Stimulated activated memory B cell treated with anti-CD40 and anti-IgM and Interleukin-4, amounts not matched to agents 10 μg/mL and 1 μg/mL and 100 μg/mL, for 72 hours (primary cell): ENCODE results near the gene CFAP70.
"Not testable (repeated sequence)": the region's sequence is repeated elsewhere in the genome, so short reads cannot be mapped to it uniquely, and the experiment has no call there.

Experiments
- ATAC-seq: fragments of 150-1000 bp; cut with Tn5 transposase; 2 replicates; pipeline ENCODE4 v1.10.0; 2021
- H3K27ac Mint-ChIP-seq: one replicate; pipeline ENCODE4 v1.8.0; 2022; ENCODE audit warnings: mild to moderate bottlenecking, mixed read lengths
- H3K27me3 Mint-ChIP-seq: one replicate; pipeline ENCODE4 v1.8.0; 2022; ENCODE audit warnings: mixed read lengths
- H3K36me3 Mint-ChIP-seq: one replicate; pipeline ENCODE4 v1.8.0; 2022; ENCODE audit warnings: mixed read lengths
- H3K4me1 Mint-ChIP-seq: one replicate; pipeline ENCODE4 v1.8.0; 2022; ENCODE audit warnings: mixed read lengths
- H3K4me3 Mint-ChIP-seq: one replicate; pipeline ENCODE4 v1.8.0; 2022; ENCODE audit warnings: mild to moderate bottlenecking, moderate library complexity, mixed read lengths
- H3K9me3 Mint-ChIP-seq: one replicate; pipeline ENCODE4 v1.8.0; 2022; ENCODE audit warnings: mixed read lengths

CFAP70 gene

GRCh38 chr10:73366381-73367298, 8.0 kb upstream of the CFAP70 start:
- H3K27me3 Mint-ChIP-seq: no peaks in the 10 kb centered on the region
- peaks cover 73% of the 10 kb centered on the region for H3K36me3 Mint-ChIP-seq
- ATAC-seq: peak; percentile 60
- peak overlapping the region; percentile 10 for H3K4me3 Mint-ChIP-seq
- H3K9me3 Mint-ChIP-seq: no peaks in the 10 kb centered on the region
- peaks cover 20% of the 10 kb centered on the region for H3K4me1 Mint-ChIP-seq
- H3K27ac Mint-ChIP-seq: peak overlapping the region; percentile 73

DNA sequence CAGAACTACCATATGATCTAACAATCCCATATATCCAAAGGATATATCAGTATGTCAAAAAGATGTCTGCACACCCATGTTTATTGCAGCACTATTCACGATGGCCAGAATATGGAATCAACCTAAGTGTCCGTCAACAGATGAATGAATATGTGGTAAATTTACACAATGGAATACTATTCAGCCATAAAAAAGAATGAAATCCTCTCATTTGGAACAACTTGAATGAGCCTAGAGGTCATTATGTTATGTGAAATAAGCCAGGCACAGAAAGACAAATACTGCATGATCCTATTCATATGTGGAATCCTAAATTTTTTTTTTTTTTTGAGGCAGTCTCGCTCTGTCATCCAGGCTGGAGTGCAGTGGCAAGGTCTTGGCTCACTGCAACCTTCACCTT, 6.3 kb upstream of the CFAP70 start:
- Mint-ChIP-seq H3K27ac (no peak overlapping the region), H3K4me3 (no peak overlapping the region), H3K27me3 (no peaks in the 10 kb centered on the region), H3K4me1 (peaks cover 13% of the 10 kb centered on the region), H3K36me3 (peaks cover 57% of the 10 kb centered on the region), H3K9me3 (no peaks in the 10 kb centered on the region)
- ATAC-seq: no peak

DNA sequence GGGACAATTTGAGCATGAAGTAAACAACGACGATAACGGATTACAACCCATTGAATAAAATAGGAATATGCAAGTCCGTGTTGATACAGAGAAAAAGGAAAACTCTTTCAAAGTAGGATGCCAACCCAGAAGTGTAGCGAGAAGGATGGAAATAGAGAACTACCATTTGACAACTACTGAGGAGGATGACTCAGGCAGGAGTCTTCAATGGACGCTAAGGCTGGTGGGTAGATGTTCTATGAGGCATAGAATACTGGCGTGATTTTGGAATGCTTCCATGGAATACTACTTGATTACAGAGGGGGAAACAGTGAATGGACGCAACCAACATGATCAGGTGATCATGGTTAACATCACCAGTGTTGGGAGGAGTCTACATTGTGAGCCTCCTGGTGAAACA, 828 bp upstream of the CFAP70 start:
- no peak for ATAC-seq
- Mint-ChIP-seq H3K27ac (no peak overlapping the region), H3K4me3 (no peak overlapping the region), H3K4me1 (peaks cover 8% of the 10 kb centered on the region), H3K36me3 (peaks cover 16% of the 10 kb centered on the region), H3K27me3 (no peaks in the 10 kb centered on the region), H3K9me3 (no peaks in the 10 kb centered on the region)

DNA sequence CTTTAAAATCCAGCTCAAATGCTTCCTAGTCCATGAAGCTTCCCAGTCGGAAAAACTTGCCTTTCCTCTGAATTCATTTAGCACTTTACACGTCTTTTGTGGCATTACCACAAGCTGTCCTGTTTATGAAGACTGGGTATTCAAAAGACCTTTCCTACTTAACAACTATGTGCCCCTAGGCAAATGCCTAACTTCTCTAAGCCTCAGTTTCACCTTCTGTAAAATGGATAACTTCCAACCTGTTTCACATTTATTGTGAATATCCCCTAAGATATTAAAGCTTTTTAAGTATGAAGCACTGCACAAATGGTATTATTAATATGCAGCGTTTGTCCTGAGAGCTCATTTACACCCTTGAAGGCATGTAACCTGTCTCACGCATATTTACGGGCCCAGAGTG, 843 bp downstream of the CFAP70 start:
- Mint-ChIP-seq H3K4me3 (peak overlapping the region; percentile 93), H3K27me3 (no peaks in the 10 kb centered on the region), H3K9me3 (no peaks in the 10 kb centered on the region), H3K27ac (peak overlapping the region; percentile 83), H3K4me1 (peaks cover 8% of the 10 kb centered on the region), H3K36me3 (peaks cover 8% of the 10 kb centered on the region)
- ATAC-seq: no peak

- peaks cover 8% of the 10 kb centered on the region for H3K4me1 Mint-ChIP-seq
- H3K4me3 Mint-ChIP-seq: no peak overlapping the region
- peaks cover 1% of the 10 kb centered on the region for H3K36me3 Mint-ChIP-seq
- no peaks in the 10 kb centered on the region for H3K9me3 Mint-ChIP-seq
- H3K27me3 Mint-ChIP-seq: no peaks in the 10 kb centered on the region
- no peak overlapping the region for H3K27ac Mint-ChIP-seq
- no peak for ATAC-seq
These were observed 1.5 kb downstream of the CFAP70 start for GRCh38 chr10:73357166-73357565.

- no peaks in the 10 kb centered on the region for H3K4me1 Mint-ChIP-seq
- no peaks in the 10 kb centered on the region for H3K27me3 Mint-ChIP-seq
- no peak overlapping the region for H3K4me3 Mint-ChIP-seq
- no peak for ATAC-seq
- peaks cover 6% of the 10 kb centered on the region for H3K36me3 Mint-ChIP-seq
- H3K27ac Mint-ChIP-seq: no peak overlapping the region
- H3K9me3 Mint-ChIP-seq: no peaks in the 10 kb centered on the region
These were observed 14.4 kb downstream of the CFAP70 start for GRCh38 chr10:73344269-73344668.

DNA sequence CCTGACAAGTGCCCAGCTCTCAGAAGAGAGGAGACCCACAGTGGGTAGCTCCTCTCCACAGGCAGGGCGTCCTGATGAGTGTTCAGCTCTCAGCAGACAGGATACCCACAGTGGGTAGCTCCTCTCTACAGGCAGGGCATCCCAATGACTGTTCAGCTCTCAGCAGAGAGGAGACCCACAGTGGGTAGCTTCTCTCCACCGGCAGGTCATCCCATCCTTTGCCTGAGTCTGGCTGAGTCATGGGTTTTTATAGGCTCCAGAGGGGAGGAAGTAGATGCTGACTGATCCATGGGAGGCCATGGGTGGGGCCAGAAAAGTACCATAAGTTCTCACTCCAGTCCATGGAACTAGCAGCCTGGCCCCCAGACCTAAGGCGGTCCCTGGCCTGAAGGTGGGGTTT, 18.5 kb downstream of the CFAP70 start:
- Mint-ChIP-seq H3K27me3 (no peaks in the 10 kb centered on the region), H3K27ac (no peak overlapping the region), H3K4me3 (no peak overlapping the region), H3K9me3 (no peaks in the 10 kb centered on the region), H3K36me3 (peaks cover under 1% of the 10 kb centered on the region), H3K4me1 (no peaks in the 10 kb centered on the region)
- no peak for ATAC-seq

DNA sequence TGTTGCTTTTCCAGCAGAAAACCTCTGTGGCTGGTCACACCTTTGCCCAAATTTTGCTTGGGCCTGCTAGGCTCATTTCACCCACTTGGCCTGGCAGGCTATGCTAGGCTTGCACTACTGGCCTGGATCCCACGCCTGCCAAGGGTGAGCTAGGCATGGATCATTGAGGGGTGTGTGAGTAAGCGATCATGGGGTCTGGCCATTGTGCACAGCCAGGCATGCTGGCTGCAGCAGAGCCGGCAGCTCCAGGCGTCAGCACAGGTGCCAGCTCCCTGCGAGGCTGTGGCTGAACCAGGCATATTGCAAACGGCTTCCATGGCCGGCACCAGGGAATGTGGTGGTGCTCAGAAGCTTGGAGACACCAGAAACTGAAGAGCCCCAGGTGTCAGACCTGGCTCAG, 19.2 kb downstream of the CFAP70 start:
- H3K9me3 Mint-ChIP-seq: no peaks in the 10 kb centered on the region
- H3K4me1 Mint-ChIP-seq: no peaks in the 10 kb centered on the region
- ATAC-seq: no peak
- no peak overlapping the region for H3K4me3 Mint-ChIP-seq
- H3K27ac Mint-ChIP-seq: no peak overlapping the region
- peaks cover 5% of the 10 kb centered on the region for H3K36me3 Mint-ChIP-seq
- no peaks in the 10 kb centered on the region for H3K27me3 Mint-ChIP-seq

GRCh38 chr10:73338801-73339368, 19.8 kb downstream of the CFAP70 start:
- ATAC-seq: no peak
- Mint-ChIP-seq H3K27ac (no peak overlapping the region), H3K36me3 (peaks cover 5% of the 10 kb centered on the region), H3K4me3 (no peak overlapping the region), H3K27me3 (no peaks in the 10 kb centered on the region), H3K4me1 (no peaks in the 10 kb centered on the region), H3K9me3 (no peaks in the 10 kb centered on the region)

DNA sequence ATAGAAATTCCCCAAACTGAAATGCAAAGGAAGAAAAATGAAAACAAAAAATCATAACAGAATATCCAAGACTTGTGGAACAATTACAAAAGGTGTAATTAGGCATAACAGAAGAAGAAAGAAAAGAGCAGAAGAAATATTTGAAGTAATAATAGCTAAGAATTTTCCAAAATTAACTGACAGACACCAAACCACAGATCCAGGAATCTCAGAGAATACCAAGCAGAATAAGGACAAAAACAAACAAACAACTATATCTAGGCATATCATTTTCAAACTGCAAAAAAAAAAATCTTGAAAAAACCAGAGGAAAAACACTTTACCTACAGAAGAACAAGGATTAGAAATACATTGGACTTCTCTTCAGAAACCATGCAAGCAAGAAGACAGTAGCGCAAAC, 25.5 kb downstream of the CFAP70 start:
- H3K27me3 Mint-ChIP-seq: no peaks in the 10 kb centered on the region
- ATAC-seq: no peak
- H3K4me3 Mint-ChIP-seq: no peak overlapping the region
- H3K4me1 Mint-ChIP-seq: no peaks in the 10 kb centered on the region
- H3K36me3 Mint-ChIP-seq: peaks cover 5% of the 10 kb centered on the region
- no peaks in the 10 kb centered on the region for H3K9me3 Mint-ChIP-seq
- no peak overlapping the region for H3K27ac Mint-ChIP-seq

DNA sequence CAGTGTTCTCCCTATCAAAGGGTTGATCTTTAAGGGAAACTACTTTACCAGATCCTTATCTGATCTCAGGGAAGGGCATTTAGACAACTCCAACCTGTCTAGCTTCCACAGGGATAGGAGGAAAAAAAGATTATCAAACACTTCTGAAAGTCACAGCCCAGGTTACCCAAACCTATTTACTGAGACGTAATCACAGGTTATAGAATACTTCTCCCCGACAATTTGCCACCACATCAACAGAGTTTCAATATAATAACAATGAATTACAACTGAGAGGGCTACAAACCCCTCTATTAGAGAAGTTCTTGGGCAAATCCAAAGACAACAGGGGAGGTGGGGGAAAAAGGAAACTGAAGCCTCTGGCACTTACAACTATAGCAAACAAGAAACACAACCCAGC, 26.3 kb downstream of the CFAP70 start:
- no peak for ATAC-seq
- H3K36me3 Mint-ChIP-seq: peaks cover 5% of the 10 kb centered on the region
- no peaks in the 10 kb centered on the region for H3K27me3 Mint-ChIP-seq
- no peak overlapping the region for H3K27ac Mint-ChIP-seq
- H3K4me3 Mint-ChIP-seq: no peak overlapping the region
- no peaks in the 10 kb centered on the region for H3K4me1 Mint-ChIP-seq
- H3K9me3 Mint-ChIP-seq: no peaks in the 10 kb centered on the region

DNA sequence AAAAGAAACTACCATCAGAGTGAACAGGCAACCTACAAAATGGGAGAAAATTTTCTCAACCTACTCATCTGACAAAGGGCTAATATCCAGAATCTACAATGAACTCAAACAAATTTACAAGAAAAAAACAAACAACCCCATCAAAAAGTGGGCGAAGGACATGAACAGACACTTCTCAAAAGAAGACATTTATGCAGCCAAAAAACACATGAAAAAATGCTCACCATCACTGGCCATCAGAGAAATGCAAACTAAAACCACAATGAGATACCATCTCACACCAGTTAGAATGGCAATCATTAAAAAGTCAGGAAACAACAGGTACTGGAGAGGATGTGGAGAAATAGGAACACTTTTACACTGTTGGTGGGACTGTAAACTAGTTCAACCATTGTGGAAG, 30.1 kb downstream of the CFAP70 start:
- not testable (repeated sequence) for H3K27ac Mint-ChIP-seq, H3K4me1 Mint-ChIP-seq, H3K27me3 Mint-ChIP-seq, H3K4me3 Mint-ChIP-seq, H3K9me3 Mint-ChIP-seq, ATAC-seq, H3K36me3 Mint-ChIP-seq

DNA sequence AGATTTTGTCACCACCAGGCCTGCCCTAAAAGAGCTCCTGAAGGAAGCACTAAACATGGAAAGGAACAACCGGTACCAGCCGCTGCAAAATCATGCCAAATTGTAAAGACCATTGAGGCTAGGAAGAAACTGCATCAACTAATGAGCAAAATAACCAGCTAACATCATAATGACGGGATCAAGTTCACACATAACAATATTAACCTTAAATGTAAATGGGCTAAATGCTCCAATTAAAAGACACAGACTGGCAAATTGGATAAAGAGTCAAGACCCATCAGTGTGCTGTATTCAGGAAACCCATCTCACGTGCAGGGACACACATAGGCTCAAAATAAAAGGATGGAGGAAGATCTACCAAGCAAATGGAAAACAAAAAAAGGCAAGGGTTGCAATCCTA, 33.4 kb downstream of the CFAP70 start:
- H3K4me3 Mint-ChIP-seq, H3K9me3 Mint-ChIP-seq, ATAC-seq, H3K4me1 Mint-ChIP-seq, H3K36me3 Mint-ChIP-seq, H3K27me3 Mint-ChIP-seq, H3K27ac Mint-ChIP-seq: not testable (repeated sequence)

- not testable (repeated sequence) for H3K27ac Mint-ChIP-seq, H3K9me3 Mint-ChIP-seq, H3K27me3 Mint-ChIP-seq, H3K4me1 Mint-ChIP-seq, ATAC-seq, H3K4me3 Mint-ChIP-seq
- H3K36me3 Mint-ChIP-seq: peaks cover 15% of the 10 kb centered on the region
These were observed 35.1 kb downstream of the CFAP70 start for GRCh38 chr10:73323582-73323981.

DNA sequence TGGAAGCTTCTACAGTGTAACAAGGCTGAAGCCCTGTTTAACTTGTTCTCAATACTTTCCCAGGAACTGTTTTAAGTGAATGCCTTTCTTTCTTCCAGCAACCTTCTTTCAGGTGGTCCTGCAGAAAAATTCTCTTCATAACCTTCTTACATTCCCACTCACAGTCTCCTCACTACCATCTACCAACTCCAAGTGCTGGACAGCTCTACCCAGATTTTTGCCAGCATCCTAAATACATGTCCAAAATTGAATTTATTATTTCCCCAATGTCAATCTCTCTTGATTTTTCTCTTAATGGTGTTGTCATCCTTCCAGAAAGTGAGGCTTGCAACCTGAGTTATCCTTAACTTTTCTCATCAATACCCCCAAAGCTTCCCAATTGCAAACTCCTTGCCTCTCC, 48.2 kb downstream of the CFAP70 start:
- no peak for ATAC-seq
- H3K4me1 Mint-ChIP-seq: no peaks in the 10 kb centered on the region
- H3K9me3 Mint-ChIP-seq: peaks cover 13% of the 10 kb centered on the region
- H3K36me3 Mint-ChIP-seq: peaks cover 17% of the 10 kb centered on the region
- H3K27ac Mint-ChIP-seq: no peak overlapping the region
- no peaks in the 10 kb centered on the region for H3K27me3 Mint-ChIP-seq
- no peak overlapping the region for H3K4me3 Mint-ChIP-seq

GRCh38 chr10:73307203-73307800, 51.4 kb downstream of the CFAP70 start:
- no peak for ATAC-seq
- Mint-ChIP-seq H3K36me3 (peaks cover 27% of the 10 kb centered on the region), H3K4me1 (no peaks in the 10 kb centered on the region), H3K9me3 (peaks cover 17% of the 10 kb centered on the region), H3K27me3 (no peaks in the 10 kb centered on the region), H3K27ac (no peak overlapping the region), H3K4me3 (no peak overlapping the region)
